ENCODE measurements around the gene TEX2.

The TEX2 gene

DNA sequence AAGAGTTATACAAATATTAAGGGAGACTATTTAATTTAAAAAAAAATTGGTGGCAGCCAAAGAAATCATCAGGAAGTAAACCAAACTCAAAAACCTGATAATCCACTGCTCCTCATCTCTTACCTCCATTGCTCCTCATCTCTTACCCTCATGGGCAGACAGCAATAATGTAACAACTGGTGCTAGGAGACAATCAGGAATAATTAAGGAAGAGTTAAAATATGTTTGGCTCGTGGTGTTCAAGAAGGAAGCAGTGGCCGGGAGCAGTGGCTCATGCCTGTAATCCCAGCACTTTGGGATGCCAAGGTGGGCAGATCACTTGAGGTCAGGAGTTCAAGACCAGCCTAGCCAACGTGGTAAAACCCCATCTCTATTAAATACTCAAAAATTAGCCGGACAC lies 151.2 kb downstream of the TEX2 start:
- no peak for DNase-seq (ENCODE audit: low read depth)

DNA sequence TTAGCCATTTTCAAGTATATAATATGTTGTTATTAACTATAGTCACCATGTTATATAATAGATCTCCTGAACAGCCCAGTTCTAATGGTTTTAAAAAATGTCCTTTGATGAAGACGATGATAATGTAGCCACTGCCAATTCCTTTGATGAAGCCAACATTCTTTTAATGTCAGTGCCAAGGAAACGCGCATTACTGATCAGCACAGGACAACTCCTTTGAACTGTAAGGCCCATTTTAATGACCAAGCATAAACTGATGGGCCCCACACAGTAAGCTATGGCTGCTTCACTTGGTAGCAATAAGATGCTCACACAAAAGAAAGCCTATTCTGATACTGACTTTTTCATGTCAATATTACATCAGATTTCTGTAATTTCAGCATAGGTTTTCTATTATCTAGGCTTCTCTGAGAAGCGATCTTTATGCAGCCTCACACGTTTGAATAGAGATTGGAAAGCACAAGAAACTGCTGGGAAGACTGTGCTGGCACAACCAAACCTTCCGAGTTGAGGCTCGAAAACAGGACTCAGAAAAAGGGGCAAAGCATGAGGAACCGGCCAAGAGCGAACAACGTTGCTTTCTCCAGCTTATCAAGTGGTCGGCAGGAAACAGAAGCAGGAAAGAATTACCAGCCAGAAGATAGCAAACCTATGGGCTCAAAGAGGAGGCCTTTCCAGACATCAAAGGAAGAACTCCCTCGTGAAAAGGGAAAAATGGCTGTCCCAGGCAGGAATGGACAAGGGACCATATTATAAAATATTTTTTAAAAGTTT lies 152.5 kb downstream of the TEX2 start:
- no peak for DNase-seq (ENCODE audit: low read depth)

DNA sequence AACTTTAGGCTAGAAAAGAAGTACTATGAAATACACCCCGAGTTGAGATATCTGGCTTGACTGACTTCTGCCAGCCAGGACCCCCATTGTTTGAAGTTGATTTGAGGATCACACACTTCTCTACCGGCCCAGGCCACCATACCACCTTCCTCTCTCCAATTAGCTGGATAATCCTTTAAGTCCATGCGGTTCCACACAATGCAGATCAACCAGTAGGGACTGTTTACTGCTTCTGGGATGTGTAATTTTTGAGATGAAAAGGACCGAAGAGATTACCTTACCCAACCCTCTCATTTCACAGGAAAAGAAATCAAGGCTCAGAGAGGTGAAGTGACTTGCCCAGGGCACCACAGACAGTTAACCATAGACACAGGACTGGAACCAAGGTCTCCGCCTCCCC lies 153.7 kb downstream of the TEX2 start:
- no peak for DNase-seq (ENCODE audit: low read depth)

DNA sequence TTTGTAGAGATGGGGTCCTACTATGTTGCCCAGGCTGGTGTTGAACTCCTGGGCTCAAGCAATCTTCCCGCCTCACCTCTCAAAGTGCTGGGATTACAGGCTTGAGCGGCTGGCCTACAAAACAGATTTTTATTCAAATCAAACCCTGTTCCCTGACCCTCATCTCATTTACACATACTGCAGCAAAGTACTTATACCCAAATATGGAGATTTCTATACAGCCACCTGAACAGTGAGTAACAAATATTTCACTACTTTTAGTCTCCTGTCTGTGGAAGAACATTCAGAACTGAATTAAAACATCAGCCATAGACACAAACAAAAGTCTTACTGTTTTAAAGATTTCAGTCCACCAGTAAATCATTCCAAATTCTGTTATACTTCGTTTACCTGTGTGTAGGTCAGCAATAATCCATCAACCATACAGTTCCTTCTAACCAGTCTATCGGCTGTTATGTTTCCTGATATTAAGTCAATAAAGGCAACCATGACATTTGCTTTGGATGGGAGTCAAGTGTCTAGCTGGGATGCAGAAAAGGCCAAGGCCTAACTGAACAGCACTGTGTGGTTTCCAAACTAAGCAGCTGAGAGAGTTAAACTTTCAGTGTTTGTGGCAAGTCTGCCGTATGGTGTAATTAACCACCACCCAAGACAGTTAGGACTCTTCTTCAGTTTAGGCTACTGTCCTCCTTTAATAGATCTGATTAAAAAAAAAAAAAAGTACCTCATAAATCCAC lies 155.4 kb downstream of the TEX2 start:
- DNase-seq (ENCODE audit: low read depth), result no peak

DNA sequence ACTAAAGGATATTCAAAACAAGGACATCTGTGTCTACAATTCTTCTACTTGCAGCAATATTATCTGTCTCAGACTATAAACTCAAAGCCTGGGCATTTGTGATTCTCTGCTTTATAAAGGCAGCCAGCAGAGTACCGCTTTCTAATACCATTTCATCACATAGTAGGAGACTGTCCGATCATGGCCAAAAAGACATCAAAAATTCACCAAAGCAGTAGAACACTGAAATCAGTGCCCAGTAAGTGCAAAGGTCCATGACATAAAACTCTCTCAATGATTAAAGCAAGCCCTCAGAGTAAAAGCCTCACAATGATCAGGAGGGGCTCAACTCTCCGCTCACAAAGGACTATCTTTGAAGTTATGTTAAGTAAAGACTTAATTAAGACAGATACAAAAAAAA lies 156.1 kb downstream of the TEX2 start:
- DNase-seq (ENCODE audit: low read depth), result no peak

DNA sequence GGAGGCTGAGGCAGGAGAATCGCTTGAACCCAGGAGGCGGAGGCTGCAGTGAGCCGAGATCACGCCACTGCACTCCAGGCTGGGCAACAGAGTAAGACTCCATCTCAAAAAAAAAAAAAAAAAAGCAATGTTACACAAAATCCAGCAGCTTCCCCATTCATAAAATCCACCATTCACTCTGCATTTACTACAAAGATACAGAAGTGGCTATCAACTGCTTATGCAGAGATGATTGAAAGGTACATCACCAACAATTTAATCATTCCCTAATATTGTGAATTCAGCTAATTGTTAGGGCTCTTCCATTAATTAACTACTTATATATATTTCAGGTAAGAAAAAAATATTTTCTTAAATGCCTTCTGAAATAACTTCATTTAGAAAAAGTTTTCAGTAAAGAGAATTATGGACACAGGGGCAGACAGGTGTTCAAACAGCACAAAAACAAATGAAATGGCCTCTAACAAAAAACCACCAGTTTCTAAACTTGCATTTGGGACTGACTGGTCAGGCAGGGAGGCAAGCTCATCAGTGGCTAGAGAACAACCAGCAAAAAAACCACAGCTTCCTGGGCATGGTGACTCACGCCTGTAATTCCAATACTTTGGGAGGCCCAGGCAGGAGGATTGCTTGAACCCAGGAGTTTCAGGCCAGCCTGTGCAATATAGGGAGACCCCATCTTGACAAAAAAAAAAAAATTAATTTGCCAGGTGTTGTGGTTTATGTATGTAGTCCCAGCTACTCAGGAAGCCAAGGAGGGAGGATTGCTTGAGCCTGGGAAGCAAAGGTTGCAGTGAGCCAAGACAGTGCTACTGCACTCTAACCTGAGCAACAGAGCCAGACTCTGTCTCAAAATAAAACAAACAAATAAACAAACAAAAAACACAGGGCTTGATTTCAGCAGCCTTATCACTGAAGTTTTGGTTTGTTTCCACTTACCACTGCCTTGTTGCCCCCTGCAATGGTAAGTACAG lies 159.4 kb downstream of the TEX2 start:
- no peak for DNase-seq (ENCODE audit: low read depth)

DNA sequence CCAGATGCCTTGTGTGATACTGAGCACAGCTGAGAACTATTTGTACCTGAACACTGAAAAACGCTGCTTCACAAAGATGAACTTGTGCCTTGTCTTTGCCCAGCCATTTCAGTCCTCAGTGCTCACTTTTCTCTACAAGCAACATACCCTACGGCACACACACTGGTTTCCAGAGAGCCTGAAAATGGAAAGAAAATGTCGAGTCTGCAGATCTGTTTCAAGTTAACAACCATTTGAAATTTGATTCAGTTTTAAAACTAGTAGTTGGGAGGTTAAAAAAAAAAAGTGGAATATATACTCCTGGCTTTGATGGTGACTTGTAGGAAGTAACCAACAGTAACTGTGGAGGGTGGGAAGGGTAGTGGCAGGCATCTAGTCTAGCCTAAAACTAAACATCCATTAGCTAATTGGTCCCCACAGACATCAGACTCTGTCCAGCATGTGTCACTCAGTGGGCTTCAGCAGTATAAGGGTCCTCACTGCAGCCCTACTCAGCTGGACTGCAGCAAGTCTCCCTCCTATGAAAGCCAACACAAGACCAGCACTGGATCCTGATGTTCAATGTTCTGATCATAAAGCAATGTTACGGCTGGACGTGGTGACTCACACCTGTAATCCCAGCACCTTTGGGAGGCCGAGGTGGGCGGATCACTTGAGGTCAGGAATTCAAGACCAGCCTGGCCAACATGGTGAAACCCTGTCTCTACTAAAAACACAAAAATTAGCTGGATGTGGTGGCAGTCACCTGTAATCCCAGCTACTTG lies 160.3 kb downstream of the TEX2 start:
- no peak for DNase-seq (ENCODE audit: low read depth)

DNA sequence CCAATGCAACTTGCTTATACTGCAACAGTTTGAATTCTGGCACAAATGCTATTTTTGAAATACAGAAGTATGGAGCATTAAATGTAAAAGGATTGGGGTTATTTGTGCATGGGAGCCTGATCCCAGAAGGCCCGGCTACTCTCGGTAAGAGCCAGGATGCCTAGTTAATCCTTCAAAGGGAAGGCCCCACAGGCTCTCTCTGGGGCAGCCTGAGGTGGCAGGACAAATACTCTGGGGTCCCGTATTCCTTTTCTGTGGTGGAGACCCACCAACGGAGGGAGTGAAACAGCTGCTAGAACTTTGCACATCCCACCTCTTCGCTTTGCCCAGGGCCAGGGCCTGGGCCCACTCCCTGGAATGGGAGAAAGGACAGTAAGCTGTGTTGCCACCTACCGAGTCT lies 163.5 kb downstream of the TEX2 start:
- DNase-seq (ENCODE audit: low read depth), result no peak
